GM12801 (cell line): ENCODE measurements around the gene BUD31.

Experiments used
- TF ChIP-seq, protein P1 (sequence below): IDR thresholded peaks from one replicate; pipeline ENCODE4 v1.5.1; 2011; ENCODE audit warnings: control low read depth; ENCODE audit not compliant: insufficient read length; ENCODE audit errors: extremely low read depth

Gene BUD31

GRCh38 chr7:99375070-99375807 lies 33.5 kb upstream of the BUD31 start:
- TF ChIP-seq, protein P1, sequence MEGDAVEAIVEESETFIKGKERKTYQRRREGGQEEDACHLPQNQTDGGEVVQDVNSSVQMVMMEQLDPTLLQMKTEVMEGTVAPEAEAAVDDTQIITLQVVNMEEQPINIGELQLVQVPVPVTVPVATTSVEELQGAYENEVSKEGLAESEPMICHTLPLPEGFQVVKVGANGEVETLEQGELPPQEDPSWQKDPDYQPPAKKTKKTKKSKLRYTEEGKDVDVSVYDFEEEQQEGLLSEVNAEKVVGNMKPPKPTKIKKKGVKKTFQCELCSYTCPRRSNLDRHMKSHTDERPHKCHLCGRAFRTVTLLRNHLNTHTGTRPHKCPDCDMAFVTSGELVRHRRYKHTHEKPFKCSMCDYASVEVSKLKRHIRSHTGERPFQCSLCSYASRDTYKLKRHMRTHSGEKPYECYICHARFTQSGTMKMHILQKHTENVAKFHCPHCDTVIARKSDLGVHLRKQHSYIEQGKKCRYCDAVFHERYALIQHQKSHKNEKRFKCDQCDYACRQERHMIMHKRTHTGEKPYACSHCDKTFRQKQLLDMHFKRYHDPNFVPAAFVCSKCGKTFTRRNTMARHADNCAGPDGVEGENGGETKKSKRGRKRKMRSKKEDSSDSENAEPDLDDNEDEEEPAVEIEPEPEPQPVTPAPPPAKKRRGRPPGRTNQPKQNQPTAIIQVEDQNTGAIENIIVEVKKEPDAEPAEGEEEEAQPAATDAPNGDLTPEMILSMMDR: no peak

DNA sequence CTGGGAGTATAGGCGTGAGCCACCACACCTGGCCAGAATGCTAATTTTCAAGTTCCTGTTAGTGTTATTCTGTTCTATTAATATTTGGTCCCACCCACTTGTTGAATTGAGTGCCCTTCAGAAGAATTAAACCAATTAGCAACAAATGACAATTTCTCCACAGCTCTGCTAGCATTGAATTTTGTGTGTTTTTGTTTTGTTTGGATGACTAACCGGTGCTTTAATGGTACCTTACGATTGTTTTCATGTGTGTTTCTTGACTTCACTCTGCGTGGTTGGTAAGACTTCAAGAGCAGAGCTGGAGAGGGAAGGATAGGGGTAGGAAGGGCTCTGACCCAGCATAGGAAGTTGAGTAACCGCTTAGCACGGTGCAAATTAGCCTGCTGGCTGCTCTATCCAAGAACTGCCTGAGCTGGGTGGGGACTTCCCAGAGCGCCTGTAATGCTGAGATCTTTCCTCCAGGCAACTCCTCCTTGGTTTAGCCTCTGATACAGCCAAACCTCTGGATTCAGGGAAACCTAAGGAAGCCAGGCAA lies 29.7 kb upstream of the BUD31 start:
- TF ChIP-seq, protein P1: no peak

DNA sequence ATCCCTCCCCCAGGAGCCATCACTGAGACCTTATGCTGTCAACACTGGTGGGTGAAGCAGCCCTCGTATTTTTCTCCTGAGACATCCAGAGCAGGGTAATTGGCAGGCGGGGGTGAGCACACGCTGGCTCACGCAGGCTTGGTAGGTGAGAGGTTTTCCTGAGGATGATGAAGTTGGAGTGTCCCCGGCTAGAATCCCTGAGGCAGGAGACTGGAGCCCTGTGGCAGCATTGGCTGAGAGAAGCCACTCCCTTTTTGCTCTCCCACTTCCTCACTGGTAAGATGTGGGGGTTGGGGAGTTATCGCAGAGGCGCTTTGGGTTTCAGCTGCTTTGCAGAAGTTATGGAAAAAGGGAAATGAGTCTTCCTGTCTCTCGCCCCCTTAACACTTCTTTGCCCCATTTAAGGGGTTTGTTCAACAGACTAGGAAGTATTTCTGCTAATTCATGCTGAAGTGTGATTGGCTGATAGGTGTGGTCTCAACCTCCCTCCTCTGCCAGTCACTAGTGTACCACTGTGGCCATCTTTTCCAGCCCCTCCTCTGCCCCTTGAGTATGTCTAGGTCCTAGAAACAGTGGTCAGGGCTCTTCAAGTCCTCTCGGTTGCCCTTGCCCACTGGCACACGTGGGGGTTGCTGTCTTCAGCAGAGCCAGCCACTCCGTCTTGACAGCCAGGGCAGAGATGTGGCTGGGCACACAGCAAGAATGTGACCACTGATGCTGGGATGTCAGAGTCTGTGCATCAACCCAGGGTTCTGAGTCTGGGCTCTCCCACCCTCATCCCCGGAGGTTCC lies 28.5 kb upstream of the BUD31 start:
- TF ChIP-seq, protein P1: no peak

DNA sequence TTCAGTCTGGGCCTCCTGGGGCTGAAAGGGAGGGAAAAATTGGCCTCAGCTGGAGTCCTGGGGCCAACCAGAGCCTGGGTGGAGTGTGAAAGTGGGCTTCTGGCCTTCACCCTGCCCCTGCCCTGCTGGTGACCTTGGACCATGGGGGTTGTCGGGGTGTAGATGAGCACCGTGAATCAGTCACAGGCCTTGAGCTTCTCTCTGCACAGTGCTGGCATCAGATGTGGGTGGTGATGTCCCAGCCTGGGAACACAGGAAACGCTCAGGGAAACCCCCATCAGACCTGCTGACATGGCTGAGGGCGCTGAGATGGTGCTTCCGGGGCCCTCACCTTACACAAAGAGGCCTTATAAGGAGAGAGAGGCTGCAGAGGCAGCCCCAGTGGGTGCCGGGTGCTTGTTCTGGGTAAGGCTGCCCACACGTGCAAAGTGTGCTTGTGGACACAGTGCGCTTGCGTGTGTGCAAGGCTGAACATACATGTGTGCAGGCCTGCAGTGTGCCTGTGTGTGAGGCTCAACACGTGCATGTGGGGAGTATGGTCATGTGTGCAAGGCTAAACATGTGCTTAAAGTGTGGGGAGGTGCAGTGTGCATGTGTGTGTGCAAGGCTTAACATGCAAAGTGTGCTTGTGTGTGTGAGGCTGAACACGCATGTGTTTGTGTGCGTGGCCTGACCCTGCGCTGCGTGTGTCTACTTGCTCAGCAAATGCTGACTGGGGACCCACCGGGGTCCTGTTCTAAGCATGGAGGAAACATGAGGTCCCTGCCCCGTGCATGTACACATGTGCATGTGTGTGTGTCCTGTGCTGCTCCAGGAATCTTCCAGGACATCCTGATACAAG lies 27.7 kb upstream of the BUD31 start:
- TF ChIP-seq, protein P1: no peak

GRCh38 chr7:99381664-99382075 lies 27.1 kb upstream of the BUD31 start:
- TF ChIP-seq, protein P1: no peak

GRCh38 chr7:99383203-99383602 lies 25.6 kb upstream of the BUD31 start:
- TF ChIP-seq, protein P1: no peak
